Measurements from ENCODE around the gene PDE4D. TPM values are rescaled to one million over a fixed set of nuclear protein-coding genes. Genes with fewer than 3 reads are reported as not detected.

Gene PDE4D
- polyA plus RNA-seq, 4 donors: 20.9 to 26.9 (median 24.2) TPM

- DNase-seq (ENCODE audit: low read depth in 4 of 4, low spot score in 3 of 4): no peak
These were observed 643.8 kb downstream of the PDE4D start for GRCh38 chr5:59249726-59250125.

GRCh38 chr5:59249160-59249559 lies 644.4 kb downstream of the PDE4D start:
- no peak for DNase-seq (ENCODE audit: low read depth in 4 of 4, low spot score in 3 of 4)

- no peak for DNase-seq (ENCODE audit: low read depth in 4 of 4, low spot score in 3 of 4)
These were observed 646.6 kb downstream of the PDE4D start for GRCh38 chr5:59246882-59247281.

GRCh38 chr5:59246145-59246869 lies 647.2 kb downstream of the PDE4D start:
- DNase-seq (ENCODE audit: low read depth in 4 of 4, low spot score in 3 of 4): peak in 2 of 4 donors; percentile 11 to 13

GRCh38 chr5:59245198-59245597 lies 648.3 kb downstream of the PDE4D start:
- DNase-seq (ENCODE audit: low read depth in 4 of 4, low spot score in 3 of 4): peak in 1 of 4 donors; percentile 27

GRCh38 chr5:59241552-59241951 lies 652.0 kb downstream of the PDE4D start:
- DNase-seq (ENCODE audit: low read depth in 4 of 4, low spot score in 3 of 4): no peak

GRCh38 chr5:59241119-59241518 lies 652.4 kb downstream of the PDE4D start:
- no peak for DNase-seq (ENCODE audit: low read depth in 4 of 4, low spot score in 3 of 4)

- DNase-seq (ENCODE audit: low read depth in 4 of 4, low spot score in 3 of 4): no peak
These were observed 655.2 kb downstream of the PDE4D start for GRCh38 chr5:59238126-59238902.

GRCh38 chr5:59236986-59237385 lies 656.5 kb downstream of the PDE4D start:
- DNase-seq (ENCODE audit: low read depth in 4 of 4, low spot score in 3 of 4): no peak

GRCh38 chr5:59236448-59236847 lies 657.1 kb downstream of the PDE4D start:
- DNase-seq (ENCODE audit: low read depth in 4 of 4, low spot score in 3 of 4): no peak

- no peak for DNase-seq (ENCODE audit: low read depth in 4 of 4, low spot score in 3 of 4)
These were observed 659.3 kb downstream of the PDE4D start for GRCh38 chr5:59234236-59234635.

GRCh38 chr5:59231221-59231931 lies 662.1 kb downstream of the PDE4D start:
- DNase-seq (ENCODE audit: low read depth in 4 of 4, low spot score in 3 of 4): no peak

GRCh38 chr5:59222687-59223511 lies 670.6 kb downstream of the PDE4D start:
- no peak for DNase-seq (ENCODE audit: low read depth in 4 of 4, low spot score in 3 of 4)

GRCh38 chr5:59221769-59222168 lies 671.8 kb downstream of the PDE4D start:
- no peak for DNase-seq (ENCODE audit: low read depth in 4 of 4, low spot score in 3 of 4)

GRCh38 chr5:59218424-59219045 lies 675.0 kb downstream of the PDE4D start:
- DNase-seq (ENCODE audit: low read depth in 4 of 4, low spot score in 3 of 4): no peak

- DNase-seq (ENCODE audit: low read depth in 4 of 4, low spot score in 3 of 4): no peak
These were observed 676.7 kb downstream of the PDE4D start for GRCh38 chr5:59216841-59217240.

- DNase-seq (ENCODE audit: low read depth in 4 of 4, low spot score in 3 of 4): no peak
These were observed 680.9 kb downstream of the PDE4D start for GRCh38 chr5:59212596-59212995.

- no peak for DNase-seq (ENCODE audit: low read depth in 4 of 4, low spot score in 3 of 4)
These were observed 683.7 kb downstream of the PDE4D start for GRCh38 chr5:59209758-59210359.

- no peak for DNase-seq (ENCODE audit: low read depth in 4 of 4, low spot score in 3 of 4)
These were observed 685.1 kb downstream of the PDE4D start for GRCh38 chr5:59208474-59208873.

GRCh38 chr5:59207401-59207800 lies 686.1 kb downstream of the PDE4D start:
- DNase-seq (ENCODE audit: low read depth in 4 of 4, low spot score in 3 of 4): no peak
